HepG2 (cell line): Measurements from ENCODE around the gene KCNJ14. TPM values are rescaled to one million over a fixed set of nuclear protein-coding genes. Genes with fewer than 3 reads are reported as not detected.

Source experiments
- AKAP8 ChIP-seq: sonication (generic); formaldehyde crosslinking; IDR thresholded peaks from 2 replicates; pipeline ENCODE4 v1.5.1; 2020; ENCODE audit warnings: mild to moderate bottlenecking, missing genetic modification reagents
- ETV5 ChIP-seq: IDR thresholded peaks from 2 replicates; pipeline ENCODE4 v1.6.1; 2018; ENCODE audit warnings: missing biosample characterization, missing genetic modification reagents, inconsistent platforms, borderline replicate concordance
- HNRNPK ChIP-seq: fragments of 200-400 bp; formaldehyde crosslinking; IDR thresholded peaks from 2 replicates; pipeline ENCODE4 v1.6.1; 2018; ENCODE audit warnings: low read length, low read depth, moderate library complexity, mild to moderate bottlenecking; ENCODE audit not compliant: poor library complexity, severe bottlenecking
- JDP2 ChIP-seq: sonication (generic); formaldehyde crosslinking; IDR thresholded peaks from 2 replicates; pipeline ENCODE4 v1.8.1; 2022; ENCODE audit warnings: missing genetic modification reagents, borderline replicate concordance
- KDM4B ChIP-seq: sonication (generic); formaldehyde crosslinking; IDR thresholded peaks from 2 replicates; pipeline ENCODE4 v1.4.0; 2020; ENCODE audit warnings: missing genetic modification reagents
- POLR2G ChIP-seq: fragments of 200-400 bp; formaldehyde crosslinking; IDR thresholded peaks from 2 replicates; pipeline ENCODE4 v1.6.1; 2018; ENCODE audit warnings: mild to moderate bottlenecking, low read depth, low read length, moderate library complexity
- PRPF4 ChIP-seq: fragments of 200-400 bp; formaldehyde crosslinking; IDR thresholded peaks from 2 replicates; pipeline ENCODE4 v1.6.1; 2016; ENCODE audit warnings: low read length, low read depth; ENCODE audit not compliant: poor library complexity, severe bottlenecking
- RAD51 ChIP-seq: fragments of 450-650 bp; IDR thresholded peaks from 2 replicates; pipeline ENCODE4 v1.6.1; 2016; ENCODE audit warnings: borderline replicate concordance
- RORA ChIP-seq: sonication (generic); formaldehyde crosslinking; IDR thresholded peaks from 2 replicates; pipeline ENCODE4 v1.5.0; 2020; ENCODE audit warnings: mild to moderate bottlenecking, missing genetic modification reagents, moderate library complexity
- THAP9 ChIP-seq: sonication (generic); formaldehyde crosslinking; IDR thresholded peaks from 2 replicates; pipeline ENCODE4; 2020; ENCODE audit warnings: missing genetic modification reagents, mild to moderate bottlenecking, borderline replicate concordance
- THRA ChIP-seq: sonication (generic); formaldehyde crosslinking; IDR thresholded peaks from 2 replicates; pipeline ENCODE4 v1.4.0; 2020; ENCODE audit warnings: missing genetic modification reagents, borderline replicate concordance
- ZMYM2 ChIP-seq: sonication (generic); formaldehyde crosslinking; IDR thresholded peaks from 2 replicates; pipeline ENCODE4 v1.8.0; 2022; ENCODE audit warnings: mild to moderate bottlenecking, missing genetic modification reagents
- ZNF136 ChIP-seq: sonication (generic); formaldehyde crosslinking; IDR thresholded peaks from 2 replicates; pipeline ENCODE4 v1.8.1; 2022; ENCODE audit warnings: low read depth, mild to moderate bottlenecking, moderate library complexity, missing genetic modification reagents
- ZNF234 ChIP-seq: sonication (generic); formaldehyde crosslinking; conservative IDR thresholded peaks from 2 replicates; pipeline ENCODE4 v1.5.1; 2020; ENCODE audit warnings: mild to moderate bottlenecking, missing genetic modification reagents
- ZNF547 ChIP-seq: sonication (generic); formaldehyde crosslinking; IDR thresholded peaks from 2 replicates; pipeline ENCODE4 v1.5.1; 2020; ENCODE audit warnings: mild to moderate bottlenecking, missing genetic modification reagents
- polyA plus RNA-seq, 8 experiments: library from polyadenylated mRNA; depleted of rRNA in 3 of 8; stranded (reverse) in 7 of 8; unstranded in 1 of 8; fragments of >200 nt; fragmentation: Illumina TruSeq in 4 of 8; extraction: Trizol in 4 of 8; gene quantifications; 2 replicates each; pipeline versions ENCODE4 v1.2.1 to v1.2.3, GENCODE V29; 2011 to 2016; ENCODE audit warnings: low read depth in 4 of 8, missing spikeins in 1 of 8, mixed read lengths in 1 of 8; ENCODE audit not compliant: insufficient read depth in 1 of 8
- total RNA-seq, 5 experiments: library from RNA; depleted of rRNA; stranded (reverse); fragments of >200 nt; fragmentation: Illumina TruSeq; extraction: Trizol; gene quantifications; 2 replicates each; pipeline ENCODE4 v1.2.3, GENCODE V29; 2016; ENCODE audit warnings: low read depth in 1 of 5
- TF ChIP-seq, protein P1 (sequence below): sonication (generic); formaldehyde crosslinking; IDR thresholded peaks from 2 replicates; pipeline ENCODE4 v1.4.0; 2020; ENCODE audit warnings: mild to moderate bottlenecking, missing genetic modification reagents
- TF ChIP-seq, protein P2 (sequence below): sonication (generic); formaldehyde crosslinking; IDR thresholded peaks from 2 replicates; pipeline ENCODE4 v1.5.0; 2020; ENCODE audit warnings: missing genetic modification reagents
- TF ChIP-seq, protein P3 (sequence below): sonication (generic); formaldehyde crosslinking; IDR thresholded peaks from 2 replicates; pipeline ENCODE4 v1.8.1; 2023; ENCODE audit warnings: missing genetic modification reagents, mild to moderate bottlenecking, borderline replicate concordance
- TF ChIP-seq, protein P4 (sequence below): sonication (generic); formaldehyde crosslinking; conservative IDR thresholded peaks from 2 replicates; pipeline ENCODE4 v1.8.0; 2022; ENCODE audit warnings: missing genetic modification reagents

Gene KCNJ14
- total and polyA plus RNA-seq, 2 of the 13 experiments (the other 11 are each of a cell fraction or from before 2014, with no cell fraction given) = 0.20 to 0.51 TPM

GRCh38 chr19:48469289-48469881 lies 14.0 kb downstream of the KCNJ14 start, which contains the start of gene CYTH2 (continued):
- peak; percentile 73 for TF ChIP-seq HNRNPK
- TF ChIP-seq POLR2G = peak; percentile 97
- peak; percentile 71 for TF ChIP-seq ETV5
- TF ChIP-seq, protein P1, sequence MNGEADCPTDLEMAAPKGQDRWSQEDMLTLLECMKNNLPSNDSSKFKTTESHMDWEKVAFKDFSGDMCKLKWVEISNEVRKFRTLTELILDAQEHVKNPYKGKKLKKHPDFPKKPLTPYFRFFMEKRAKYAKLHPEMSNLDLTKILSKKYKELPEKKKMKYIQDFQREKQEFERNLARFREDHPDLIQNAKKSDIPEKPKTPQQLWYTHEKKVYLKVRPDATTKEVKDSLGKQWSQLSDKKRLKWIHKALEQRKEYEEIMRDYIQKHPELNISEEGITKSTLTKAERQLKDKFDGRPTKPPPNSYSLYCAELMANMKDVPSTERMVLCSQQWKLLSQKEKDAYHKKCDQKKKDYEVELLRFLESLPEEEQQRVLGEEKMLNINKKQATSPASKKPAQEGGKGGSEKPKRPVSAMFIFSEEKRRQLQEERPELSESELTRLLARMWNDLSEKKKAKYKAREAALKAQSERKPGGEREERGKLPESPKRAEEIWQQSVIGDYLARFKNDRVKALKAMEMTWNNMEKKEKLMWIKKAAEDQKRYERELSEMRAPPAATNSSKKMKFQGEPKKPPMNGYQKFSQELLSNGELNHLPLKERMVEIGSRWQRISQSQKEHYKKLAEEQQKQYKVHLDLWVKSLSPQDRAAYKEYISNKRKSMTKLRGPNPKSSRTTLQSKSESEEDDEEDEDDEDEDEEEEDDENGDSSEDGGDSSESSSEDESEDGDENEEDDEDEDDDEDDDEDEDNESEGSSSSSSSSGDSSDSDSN (CRISPR knock-in tag) = peak; percentile 85
- TF ChIP-seq, protein P2, sequence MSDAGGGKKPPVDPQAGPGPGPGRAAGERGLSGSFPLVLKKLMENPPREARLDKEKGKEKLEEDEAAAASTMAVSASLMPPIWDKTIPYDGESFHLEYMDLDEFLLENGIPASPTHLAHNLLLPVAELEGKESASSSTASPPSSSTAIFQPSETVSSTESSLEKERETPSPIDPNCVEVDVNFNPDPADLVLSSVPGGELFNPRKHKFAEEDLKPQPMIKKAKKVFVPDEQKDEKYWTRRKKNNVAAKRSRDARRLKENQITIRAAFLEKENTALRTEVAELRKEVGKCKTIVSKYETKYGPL = no peak
- TF ChIP-seq, protein P3, sequence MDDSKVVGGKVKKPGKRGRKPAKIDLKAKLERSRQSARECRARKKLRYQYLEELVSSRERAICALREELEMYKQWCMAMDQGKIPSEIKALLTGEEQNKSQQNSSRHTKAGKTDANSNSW (CRISPR knock-in tag) = no peak
- TF ChIP-seq RORA (CRISPR knock-in tag) = no peak
- TF ChIP-seq ZMYM2 (CRISPR knock-in tag) = no peak
- TF ChIP-seq, protein P4, sequence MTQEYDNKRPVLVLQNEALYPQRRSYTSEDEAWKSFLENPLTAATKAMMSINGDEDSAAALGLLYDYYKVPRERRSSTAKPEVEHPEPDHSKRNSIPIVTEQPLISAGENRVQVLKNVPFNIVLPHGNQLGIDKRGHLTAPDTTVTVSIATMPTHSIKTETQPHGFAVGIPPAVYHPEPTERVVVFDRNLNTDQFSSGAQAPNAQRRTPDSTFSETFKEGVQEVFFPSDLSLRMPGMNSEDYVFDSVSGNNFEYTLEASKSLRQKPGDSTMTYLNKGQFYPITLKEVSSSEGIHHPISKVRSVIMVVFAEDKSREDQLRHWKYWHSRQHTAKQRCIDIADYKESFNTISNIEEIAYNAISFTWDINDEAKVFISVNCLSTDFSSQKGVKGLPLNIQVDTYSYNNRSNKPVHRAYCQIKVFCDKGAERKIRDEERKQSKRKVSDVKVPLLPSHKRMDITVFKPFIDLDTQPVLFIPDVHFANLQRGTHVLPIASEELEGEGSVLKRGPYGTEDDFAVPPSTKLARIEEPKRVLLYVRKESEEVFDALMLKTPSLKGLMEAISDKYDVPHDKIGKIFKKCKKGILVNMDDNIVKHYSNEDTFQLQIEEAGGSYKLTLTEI (CRISPR knock-in tag) = no peak
- TF ChIP-seq ZNF547 = peak; percentile 66
- TF ChIP-seq JDP2 (CRISPR knock-in tag) = no peak
- TF ChIP-seq THAP9 (CRISPR knock-in tag) = peak; percentile 83; the same call in 1 of the 2 replicates
- no peak for TF ChIP-seq PRPF4
- TF ChIP-seq ZNF234 (CRISPR knock-in tag) = no peak
- TF ChIP-seq THRA = no peak; the same call in 1 of the 2 replicates
- no peak for TF ChIP-seq ZNF136
- no peak for TF ChIP-seq AKAP8 (CRISPR knock-in tag)
- no peak for TF ChIP-seq KDM4B (CRISPR knock-in tag)
- no peak for TF ChIP-seq RAD51
